Duodenal mucosa (tissue), 2 donors: ENCODE results near the gene LTO1.

ENCODE experiments used
- H3K27ac ChIP-seq: one replicate; pipeline ENCODE4 v1.7.0; 2013; ENCODE audit warnings: low read depth, low read length
- H3K27me3 ChIP-seq, 2 donors: one replicate each; pipeline ENCODE4 v1.7.0; 2013; ENCODE audit warnings: low read length in 2 of 2, control low read depth in 1 of 2; ENCODE audit not compliant: insufficient read depth in 2 of 2, control insufficient read depth in 1 of 2
- H3K36me3 ChIP-seq, 2 donors: one replicate each; pipeline ENCODE4 v1.7.0; 2013; ENCODE audit warnings: low read length in 2 of 2, control low read depth in 1 of 2; ENCODE audit not compliant: insufficient read depth in 2 of 2, control insufficient read depth in 1 of 2
- H3K4me1 ChIP-seq, 2 donors: one replicate each; pipeline ENCODE4 v1.7.0; 2013; ENCODE audit warnings: low read length in 2 of 2, control low read depth in 1 of 2; ENCODE audit not compliant: insufficient read depth in 2 of 2, control insufficient read depth in 1 of 2
- H3K4me3 ChIP-seq, 2 donors: one replicate each; pipeline ENCODE4 v1.7.0; 2013; ENCODE audit warnings: low read length in 2 of 2, low read depth in 1 of 2
- H3K9ac ChIP-seq, 2 donors: one replicate each; pipeline ENCODE4 v1.7.0; 2013; ENCODE audit warnings: low read length in 2 of 2, low read depth in 1 of 2
- H3K9me3 ChIP-seq, 2 donors: one replicate each; pipeline ENCODE4 v1.7.0; 2013; ENCODE audit warnings: low read length in 2 of 2, control low read depth in 1 of 2; ENCODE audit not compliant: control insufficient read depth in 1 of 2

Gene LTO1

DNA sequence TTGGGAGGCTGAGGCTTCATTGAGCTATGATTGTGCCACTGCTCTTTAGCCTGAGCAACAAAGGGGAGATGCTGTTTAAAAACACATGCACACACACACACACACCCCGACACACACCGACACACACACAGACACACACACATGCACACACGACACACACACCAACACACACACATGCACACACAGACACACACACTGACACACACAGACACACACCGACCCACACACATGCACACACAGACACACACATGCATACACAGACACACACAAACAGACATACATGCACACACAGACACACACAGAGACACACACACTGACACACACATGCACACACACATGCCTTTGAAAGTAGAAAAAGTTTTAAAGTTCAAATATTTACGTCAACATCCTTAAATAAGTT lies 5.5 kb upstream of the LTO1 start:
- no peaks in the 10 kb centered on the region for H3K9me3 ChIP-seq
- no peaks in the 10 kb centered on the region for H3K27me3 ChIP-seq
- no peak overlapping the region for H3K27ac ChIP-seq
- no peaks in the 10 kb centered on the region for H3K36me3 ChIP-seq
- no peak overlapping the region for H3K4me3 ChIP-seq
- no peaks in the 10 kb centered on the region for H3K4me1 ChIP-seq
- no peak overlapping the region for H3K9ac ChIP-seq

DNA sequence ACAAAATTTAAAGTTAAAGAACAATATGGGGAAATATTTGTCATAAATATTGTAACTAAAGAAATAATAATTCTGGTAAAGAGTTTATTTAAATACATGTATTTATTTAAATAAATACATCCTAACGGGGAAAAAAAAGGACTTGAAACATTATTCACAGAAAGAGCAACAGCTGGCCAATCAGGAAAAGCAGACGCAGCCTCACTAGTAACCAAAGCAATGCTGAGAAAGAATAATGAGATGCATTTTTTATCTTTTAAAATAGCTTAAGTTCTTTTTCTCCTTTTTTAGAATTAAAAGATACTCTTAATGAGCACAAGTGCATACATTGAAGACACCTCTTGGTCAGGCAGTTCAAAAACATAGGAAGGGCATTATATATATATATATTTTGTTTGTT lies 2.6 kb upstream of the LTO1 start:
- no peak overlapping the region for H3K4me3 ChIP-seq
- H3K36me3 ChIP-seq, result peaks cover 0 to 3% of the 10 kb centered on the region in 2 donors
- peaks cover 11 to 14% of the 10 kb centered on the region in 2 donors for H3K4me1 ChIP-seq
- no peaks in the 10 kb centered on the region for H3K27me3 ChIP-seq
- no peak overlapping the region for H3K27ac ChIP-seq
- H3K9me3 ChIP-seq, result no peaks in the 10 kb centered on the region
- H3K9ac ChIP-seq, result no peak overlapping the region

GRCh38 chr11:69674267-69674885 lies 777 bp downstream of the LTO1 start:
- H3K4me1 ChIP-seq, result peaks cover 17 to 18% of the 10 kb centered on the region in 2 donors
- H3K4me3 ChIP-seq, result peak overlapping the region; percentile 96 to 99
- no peaks in the 10 kb centered on the region for H3K27me3 ChIP-seq
- no peaks in the 10 kb centered on the region for H3K9me3 ChIP-seq
- peaks cover 14 to 24% of the 10 kb centered on the region in 2 donors for H3K36me3 ChIP-seq
- H3K27ac ChIP-seq, result no peak overlapping the region
- peak overlapping the region; percentile 88 to 96 for H3K9ac ChIP-seq

DNA sequence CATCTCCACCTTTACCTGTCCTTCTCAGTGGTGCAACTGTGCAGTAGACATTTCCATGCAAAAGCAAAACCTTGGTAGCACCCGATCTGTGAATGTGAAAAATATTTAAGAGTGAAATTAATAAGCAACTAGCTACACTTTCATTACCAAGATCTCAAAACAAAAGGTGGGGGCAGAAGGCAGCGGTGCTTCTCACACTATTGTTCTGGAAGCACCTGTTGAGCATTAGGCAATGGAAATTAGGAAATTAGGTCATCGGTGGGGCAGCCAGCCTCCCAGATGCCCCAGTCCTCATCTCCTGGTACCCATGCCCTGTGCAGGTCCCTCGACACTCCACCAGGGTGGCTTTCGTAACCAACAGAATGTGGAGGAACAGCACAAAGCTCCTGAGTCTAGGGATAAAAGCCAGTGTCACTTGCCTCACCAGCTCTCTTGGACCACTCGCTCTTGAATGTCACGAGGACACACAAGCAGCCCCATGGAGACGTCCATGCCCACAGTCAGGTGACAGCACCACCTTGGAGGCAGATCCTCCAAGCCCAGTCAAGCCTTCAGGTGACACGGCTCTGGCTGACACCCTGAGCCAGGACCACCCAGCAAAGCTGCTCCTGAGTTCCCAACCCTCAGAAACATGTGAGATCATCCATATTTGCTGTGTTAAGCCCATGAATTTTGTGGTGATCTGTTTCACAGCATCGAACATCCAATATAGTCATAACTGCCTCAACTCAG lies 3.3 kb downstream of the LTO1 start:
- Histone ChIP-seq H3K27me3 (no peaks in the 10 kb centered on the region), H3K4me3 (no peak overlapping the region), H3K9ac (no peak overlapping the region), H3K9me3 (no peaks in the 10 kb centered on the region), H3K36me3 (peaks cover 18 to 45% of the 10 kb centered on the region in 2 donors), H3K27ac (no peak overlapping the region), H3K4me1 (peaks cover 17 to 25% of the 10 kb centered on the region in 2 donors)

- H3K4me1 ChIP-seq, result peaks cover 17 to 25% of the 10 kb centered on the region in 2 donors
- H3K36me3 ChIP-seq, result peaks cover 21 to 54% of the 10 kb centered on the region in 2 donors
- no peak overlapping the region for H3K9ac ChIP-seq
- H3K27me3 ChIP-seq, result no peaks in the 10 kb centered on the region
- H3K27ac ChIP-seq, result no peak overlapping the region
- H3K4me3 ChIP-seq, result no peak overlapping the region
- no peaks in the 10 kb centered on the region for H3K9me3 ChIP-seq
Measured at GRCh38 chr11:69670158-69670845, 4.9 kb downstream of the LTO1 start.

- Histone ChIP-seq H3K9ac (no peak overlapping the region), H3K4me3 (no peak overlapping the region), H3K27ac (no peak overlapping the region), H3K9me3 (no peaks in the 10 kb centered on the region), H3K27me3 (no peaks in the 10 kb centered on the region), H3K36me3 (peaks cover 21 to 61% of the 10 kb centered on the region in 2 donors), H3K4me1 (peaks cover 13 to 24% of the 10 kb centered on the region in 2 donors)
Measured at GRCh38 chr11:69669486-69669885, 5.7 kb downstream of the LTO1 start.

GRCh38 chr11:69667619-69668604 lies 7.2 kb downstream of the LTO1 start:
- H3K4me1 ChIP-seq, result peaks cover 3 to 14% of the 10 kb centered on the region in 2 donors
- no peak overlapping the region for H3K27ac ChIP-seq
- peaks cover 21 to 76% of the 10 kb centered on the region in 2 donors for H3K36me3 ChIP-seq
- no peak overlapping the region for H3K9ac ChIP-seq
- no peaks in the 10 kb centered on the region for H3K27me3 ChIP-seq
- H3K4me3 ChIP-seq, result no peak overlapping the region
- H3K9me3 ChIP-seq, result no peaks in the 10 kb centered on the region

DNA sequence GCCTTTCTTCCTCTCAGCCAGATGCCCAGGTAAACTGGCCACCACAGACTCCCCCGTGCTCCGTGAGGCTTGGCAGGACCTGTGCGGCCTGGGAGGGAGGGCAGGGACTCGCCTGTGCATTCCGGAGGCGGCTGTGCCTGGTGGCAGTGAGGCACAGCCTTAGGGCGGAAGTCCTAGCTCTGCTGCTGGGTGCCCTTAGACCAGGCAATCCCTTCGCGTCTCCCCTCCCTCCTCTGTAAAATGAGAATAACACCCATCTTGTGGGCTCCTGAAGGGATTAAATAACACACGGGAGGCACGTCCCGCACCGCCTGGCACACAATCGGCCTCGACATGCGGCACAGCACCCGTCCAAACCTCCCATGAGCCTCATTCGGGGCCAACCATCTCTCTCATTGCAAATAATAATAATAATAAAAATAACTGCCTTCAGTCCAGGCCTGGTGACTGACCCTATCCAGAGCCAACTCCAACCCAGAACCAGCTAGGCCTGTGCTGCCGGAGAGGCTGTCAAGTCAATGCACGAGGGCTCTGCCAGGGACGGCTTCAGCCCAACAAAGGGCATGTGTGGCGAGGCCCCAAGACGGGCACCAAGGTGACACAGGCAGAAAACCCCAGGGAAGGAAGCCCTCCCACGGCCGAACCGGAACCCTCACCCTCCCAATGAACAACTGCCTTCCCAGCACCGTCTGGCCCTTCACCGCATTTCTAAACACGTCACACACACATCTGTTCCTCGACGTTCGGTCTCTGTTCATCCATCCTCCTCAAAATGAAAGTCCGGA lies 8.2 kb downstream of the LTO1 start:
- Histone ChIP-seq H3K36me3 (peaks cover 16 to 70% of the 10 kb centered on the region in 2 donors), H3K27me3 (no peaks in the 10 kb centered on the region), H3K27ac (no peak overlapping the region), H3K4me3 (no peak overlapping the region), H3K9me3 (no peaks in the 10 kb centered on the region), H3K4me1 (peaks cover 3 to 9% of the 10 kb centered on the region in 2 donors), H3K9ac (no peak overlapping the region)

DNA sequence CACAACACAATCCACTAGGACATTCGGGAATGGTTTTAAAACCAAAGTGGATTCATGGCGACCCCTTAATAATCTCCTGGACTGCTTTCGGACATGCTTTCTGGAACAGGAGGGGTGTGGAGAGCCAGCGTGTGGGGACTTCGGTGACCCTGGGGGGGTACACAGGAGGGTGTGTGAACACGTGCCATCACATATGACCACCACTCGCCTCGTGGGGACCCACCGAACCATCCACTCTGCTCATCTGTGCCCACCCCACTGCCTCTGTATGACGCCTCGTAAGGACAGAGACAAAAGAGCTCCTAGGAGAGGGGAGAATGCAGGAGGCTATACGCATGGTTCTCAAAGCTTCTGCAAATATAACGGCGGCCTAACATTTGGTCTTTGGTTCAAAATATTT lies 8.9 kb downstream of the LTO1 start:
- H3K27me3 ChIP-seq, result no peaks in the 10 kb centered on the region
- H3K9me3 ChIP-seq, result no peaks in the 10 kb centered on the region
- no peak overlapping the region for H3K27ac ChIP-seq
- peaks cover 10 to 63% of the 10 kb centered on the region in 2 donors for H3K36me3 ChIP-seq
- no peak overlapping the region for H3K4me3 ChIP-seq
- H3K4me1 ChIP-seq, result peaks cover 3 to 7% of the 10 kb centered on the region in 2 donors
- no peak overlapping the region for H3K9ac ChIP-seq
